ENCODE results near the gene RAG1.
A peak's percentile ranks its signal among the peaks of the same experiment; 100 is the strongest.
"Not testable (repeated sequence)": the region's sequence is repeated elsewhere in the genome, so short reads cannot be mapped to it uniquely, and the experiment has no call there.

RAG1 gene

GRCh38 chr11:36550385-36551115, 17.3 kb upstream of the RAG1 start:
- no peak overlapping the region for H3K4me3 Mint-ChIP-seq
- peaks cover 5% of the 10 kb centered on the region for H3K27me3 Mint-ChIP-seq (ENCODE audit: low read depth, poor library complexity)
- H3K9me3 Mint-ChIP-seq: peaks cover 21% of the 10 kb centered on the region
- no peak for TF ChIP-seq CTCF (IDR thresholded peaks at IDR 0.05)
- H3K36me3 Mint-ChIP-seq (ENCODE audit: low read depth): no peaks in the 10 kb centered on the region
- no peak for DNase-seq
- no peak overlapping the region for H3K27ac Mint-ChIP-seq
- no peaks in the 10 kb centered on the region for H3K4me1 Mint-ChIP-seq

GRCh38 chr11:36557390-36557789, 10.4 kb upstream of the RAG1 start:
- not testable (repeated sequence) for H3K27ac Mint-ChIP-seq

GRCh38 chr11:36557991-36558390, 9.8 kb upstream of the RAG1 start:
- TF ChIP-seq CTCF (IDR thresholded peaks at IDR 0.05): no peak
- Mint-ChIP-seq H3K27me3 (ENCODE audit: low read depth, poor library complexity) (peaks cover 3% of the 10 kb centered on the region), H3K27ac (no peak overlapping the region), H3K4me1 (no peaks in the 10 kb centered on the region), H3K4me3 (no peak overlapping the region), H3K36me3 (ENCODE audit: low read depth) (peaks cover 10% of the 10 kb centered on the region), H3K9me3 (peaks cover 26% of the 10 kb centered on the region)
- no peak for DNase-seq

More at GRCh38 chr11:36557390-36557789, 10.4 kb upstream of the RAG1 start:
- not testable (repeated sequence) for DNase-seq; H3K36me3 Mint-ChIP-seq (ENCODE audit: low read depth); H3K4me1 Mint-ChIP-seq; H3K27me3 Mint-ChIP-seq (ENCODE audit: low read depth, poor library complexity)
- peak overlapping the region; percentile 32 for H3K4me3 Mint-ChIP-seq
- peaks cover 26% of the 10 kb centered on the region for H3K9me3 Mint-ChIP-seq

GRCh38 chr11:36558571-36559413, 9.0 kb upstream of the RAG1 start:
- peaks cover 10% of the 10 kb centered on the region for H3K36me3 Mint-ChIP-seq (ENCODE audit: low read depth)
- H3K9me3 Mint-ChIP-seq: peaks cover 26% of the 10 kb centered on the region
- no peak for TF ChIP-seq CTCF (IDR thresholded peaks at IDR 0.05)
- peaks cover 3% of the 10 kb centered on the region for H3K27me3 Mint-ChIP-seq (ENCODE audit: low read depth, poor library complexity)
- no peak for DNase-seq
- no peak overlapping the region for H3K27ac Mint-ChIP-seq
- H3K4me1 Mint-ChIP-seq: peaks cover under 1% of the 10 kb centered on the region
- H3K4me3 Mint-ChIP-seq: no peak overlapping the region

GRCh38 chr11:36564376-36565030, 3.3 kb upstream of the RAG1 start:
- Mint-ChIP-seq H3K36me3 (ENCODE audit: low read depth) (no peaks in the 10 kb centered on the region), H3K9me3 (peaks cover 3% of the 10 kb centered on the region), H3K27me3 (ENCODE audit: low read depth, poor library complexity) (peaks cover 25% of the 10 kb centered on the region), H3K27ac (no peak overlapping the region), H3K4me1 (peaks cover 10% of the 10 kb centered on the region), H3K4me3 (peak overlapping the region; percentile 84)
- peak; percentile 70 for TF ChIP-seq CTCF (IDR thresholded peaks at IDR 0.05)
- DNase-seq: peak; percentile 50

- no peaks in the 10 kb centered on the region for H3K9me3 Mint-ChIP-seq
- TF ChIP-seq CTCF (IDR thresholded peaks at IDR 0.05): no peak
- H3K27me3 Mint-ChIP-seq (ENCODE audit: low read depth, poor library complexity): peaks cover 27% of the 10 kb centered on the region
- no peak for DNase-seq
- H3K4me3 Mint-ChIP-seq: peak overlapping the region; percentile 84
- H3K27ac Mint-ChIP-seq: no peak overlapping the region
- H3K4me1 Mint-ChIP-seq: peaks cover 10% of the 10 kb centered on the region
- no peaks in the 10 kb centered on the region for H3K36me3 Mint-ChIP-seq (ENCODE audit: low read depth)
These were observed 2.7 kb upstream of the RAG1 start for GRCh38 chr11:36565031-36565610.
